NCI-H2171 (cell line): ENCODE results near the gene DENND1A.

Source experiments
- DNase-seq: peaks from one replicate; lab custom pipeline; 2025; lab: John Stamatoyannopoulos, UW

Gene DENND1A

DNA sequence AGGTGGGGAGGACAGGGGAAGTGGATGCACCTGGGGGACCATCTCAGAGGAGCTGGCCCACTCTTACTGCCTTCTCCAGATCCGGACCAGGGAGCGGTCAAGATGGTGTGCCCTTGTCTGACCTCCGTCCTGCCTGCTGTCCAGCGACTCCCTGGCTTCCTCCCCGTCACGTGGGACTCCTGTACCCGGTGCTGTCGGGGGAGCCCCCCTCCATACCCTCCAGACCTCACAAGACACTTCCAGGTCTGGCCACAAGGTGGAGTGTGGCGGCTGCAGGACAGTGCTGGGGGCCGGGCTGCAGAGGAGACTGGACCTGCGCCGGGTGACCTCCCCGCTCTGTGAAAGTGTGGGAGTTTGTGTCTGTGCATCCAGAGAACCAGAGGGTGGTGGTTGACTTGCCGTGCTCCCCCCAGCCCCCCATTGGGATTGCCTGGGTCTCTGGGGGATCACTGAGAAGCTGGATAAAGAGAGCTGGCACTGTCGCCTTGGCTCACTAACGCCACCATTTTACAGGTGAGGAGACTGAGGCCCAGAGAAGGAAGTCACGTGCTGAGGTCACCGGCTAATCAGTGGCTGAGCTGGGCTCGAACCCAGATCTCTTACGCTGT is 575.8 kb downstream of the DENND1A start:
- no peak for DNase-seq

DNA sequence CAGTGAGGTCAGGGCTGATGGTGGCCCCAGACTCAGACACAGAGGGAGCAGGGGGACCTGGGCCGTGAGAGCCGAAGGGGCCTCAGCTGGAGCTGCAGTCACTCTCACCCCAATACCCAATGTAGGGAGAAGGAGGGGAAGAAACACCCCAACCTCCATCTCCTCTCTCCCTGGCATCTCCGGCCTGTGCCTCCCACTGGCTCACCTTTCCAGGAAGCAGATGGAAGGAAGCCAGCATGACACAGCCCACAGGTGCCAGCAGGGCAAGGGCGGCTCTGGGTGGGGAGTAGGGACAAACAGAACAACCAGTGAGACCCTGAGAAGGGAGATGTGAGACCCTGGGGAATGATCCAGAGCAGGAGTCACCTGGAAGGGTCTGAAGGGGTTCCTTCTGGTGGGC is 576.9 kb downstream of the DENND1A start:
- no peak for DNase-seq

DNA sequence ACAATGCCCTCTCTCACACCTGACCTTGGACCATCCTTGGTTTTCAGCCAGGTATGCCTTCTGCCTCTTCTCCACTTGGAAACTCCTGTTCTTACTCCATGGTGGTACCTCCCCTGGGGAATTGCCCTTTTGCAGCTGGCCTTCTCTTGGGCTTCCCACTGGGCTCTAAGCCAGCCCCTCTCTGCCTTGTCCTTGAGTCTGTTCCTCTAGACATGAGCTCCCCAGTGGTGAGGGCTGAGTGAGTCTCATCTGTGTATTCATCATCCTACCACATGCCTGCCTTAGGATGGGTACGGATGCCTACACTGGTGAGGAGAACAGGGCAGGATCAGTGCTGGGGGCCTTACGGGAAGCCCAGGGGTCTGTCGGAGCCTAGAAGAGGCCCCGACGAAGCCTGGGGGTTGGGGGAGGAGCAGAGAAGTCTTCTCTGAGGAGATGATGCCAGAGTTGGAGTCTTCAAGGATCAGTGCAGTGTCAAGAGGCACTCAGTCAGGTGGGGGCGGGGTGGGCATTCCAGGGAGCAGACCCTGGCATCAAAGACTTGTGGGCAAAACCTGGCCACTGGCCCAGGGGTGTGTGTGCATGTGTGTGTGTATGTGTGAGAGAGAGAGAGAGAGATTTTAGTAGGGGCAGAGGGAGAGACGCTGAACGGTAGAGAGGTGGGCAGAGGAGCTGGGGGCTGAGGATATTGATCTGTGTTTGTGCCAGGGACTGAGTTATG is 579.2 kb downstream of the DENND1A start:
- no peak for DNase-seq

DNA sequence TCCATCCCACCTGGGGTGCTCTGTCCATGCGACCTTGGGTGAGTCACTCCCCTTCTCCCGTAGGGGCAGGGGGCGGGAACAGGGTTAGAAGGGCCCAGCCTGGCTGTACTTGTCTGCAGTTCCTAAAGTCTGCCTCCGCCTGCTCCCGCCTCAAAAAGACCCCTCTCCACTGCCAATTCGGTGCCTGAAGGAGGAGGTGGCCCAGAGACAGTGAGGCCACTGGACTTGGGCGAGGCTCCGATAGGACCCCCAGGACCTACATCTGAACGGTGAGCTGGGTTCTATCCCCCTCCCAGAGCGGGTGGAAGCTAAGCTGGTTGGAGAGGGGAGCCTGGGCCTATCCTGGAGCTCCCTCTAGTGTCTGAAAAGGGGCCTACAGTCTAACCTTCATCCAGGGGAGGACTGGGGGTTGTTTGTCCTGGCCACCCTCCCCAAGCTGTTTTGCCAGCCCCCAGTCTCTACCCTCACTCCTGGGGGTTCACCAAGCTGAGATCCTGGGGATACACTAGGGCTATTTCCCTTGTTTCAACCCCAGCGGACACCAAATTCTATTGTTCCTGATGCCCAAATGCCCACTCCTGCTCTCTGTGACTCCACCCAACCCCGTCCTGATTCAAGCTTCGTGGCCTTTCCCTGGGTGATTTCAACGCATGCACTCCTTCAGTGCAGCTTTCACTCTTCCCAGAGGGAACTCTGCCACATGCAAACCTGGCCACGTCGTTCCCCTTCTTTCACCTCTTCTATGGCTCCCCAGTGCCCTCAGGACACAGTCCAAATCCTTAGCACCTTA is 580.0 kb downstream of the DENND1A start:
- peak; percentile 19 for DNase-seq

DNA sequence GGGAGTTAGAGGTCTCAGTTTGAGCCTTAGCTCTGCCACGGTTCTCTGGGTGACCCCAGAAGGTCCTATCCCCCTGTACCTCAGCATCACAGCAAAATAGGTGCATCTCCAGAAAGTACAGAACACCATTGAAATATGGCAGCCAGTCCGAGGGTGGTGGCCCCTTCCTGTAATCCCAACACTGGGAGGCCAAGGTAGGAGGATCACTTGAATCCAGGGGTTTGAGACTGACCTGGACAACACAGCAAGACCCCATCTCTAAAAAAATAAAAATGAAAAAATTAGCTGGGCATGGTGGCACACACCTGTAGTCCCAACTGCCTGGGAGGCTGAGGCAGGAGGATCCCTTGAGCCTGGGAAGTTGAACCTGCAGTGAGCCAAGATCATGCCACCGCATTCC is 580.9 kb downstream of the DENND1A start:
- no peak for DNase-seq

DNA sequence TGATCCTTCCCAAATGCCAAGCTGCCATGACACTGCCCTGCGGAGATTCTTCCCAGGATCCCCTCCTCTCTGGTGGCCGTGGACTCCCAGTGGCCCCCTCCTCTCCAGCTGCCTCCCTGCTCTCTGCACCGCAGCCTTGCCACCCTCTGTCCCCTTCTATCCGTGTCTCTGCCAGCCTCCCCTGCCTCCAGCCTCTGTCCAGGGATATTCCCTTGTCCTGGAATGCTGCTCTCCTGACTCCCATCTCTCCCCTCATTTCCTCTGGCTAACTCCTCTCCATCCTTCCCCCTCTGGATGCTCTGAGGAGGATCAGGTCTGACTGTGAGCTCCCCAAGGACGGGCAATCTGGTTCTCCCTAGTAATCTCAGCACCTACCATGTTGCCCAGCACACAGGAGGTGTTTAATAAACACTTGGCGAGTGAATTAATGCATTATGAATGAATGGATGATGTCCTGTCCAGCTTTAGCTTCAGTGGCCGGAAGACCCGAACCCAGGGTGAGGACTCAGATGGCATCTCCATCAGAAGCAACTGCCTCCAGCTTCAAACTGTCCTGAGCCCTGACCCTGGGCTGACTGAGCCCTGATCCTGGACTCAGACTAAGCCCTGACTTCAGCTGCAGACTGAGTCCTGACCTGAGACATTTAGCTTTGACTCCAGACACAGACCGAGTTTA is 581.5 kb downstream of the DENND1A start:
- DNase-seq, result no peak

DNA sequence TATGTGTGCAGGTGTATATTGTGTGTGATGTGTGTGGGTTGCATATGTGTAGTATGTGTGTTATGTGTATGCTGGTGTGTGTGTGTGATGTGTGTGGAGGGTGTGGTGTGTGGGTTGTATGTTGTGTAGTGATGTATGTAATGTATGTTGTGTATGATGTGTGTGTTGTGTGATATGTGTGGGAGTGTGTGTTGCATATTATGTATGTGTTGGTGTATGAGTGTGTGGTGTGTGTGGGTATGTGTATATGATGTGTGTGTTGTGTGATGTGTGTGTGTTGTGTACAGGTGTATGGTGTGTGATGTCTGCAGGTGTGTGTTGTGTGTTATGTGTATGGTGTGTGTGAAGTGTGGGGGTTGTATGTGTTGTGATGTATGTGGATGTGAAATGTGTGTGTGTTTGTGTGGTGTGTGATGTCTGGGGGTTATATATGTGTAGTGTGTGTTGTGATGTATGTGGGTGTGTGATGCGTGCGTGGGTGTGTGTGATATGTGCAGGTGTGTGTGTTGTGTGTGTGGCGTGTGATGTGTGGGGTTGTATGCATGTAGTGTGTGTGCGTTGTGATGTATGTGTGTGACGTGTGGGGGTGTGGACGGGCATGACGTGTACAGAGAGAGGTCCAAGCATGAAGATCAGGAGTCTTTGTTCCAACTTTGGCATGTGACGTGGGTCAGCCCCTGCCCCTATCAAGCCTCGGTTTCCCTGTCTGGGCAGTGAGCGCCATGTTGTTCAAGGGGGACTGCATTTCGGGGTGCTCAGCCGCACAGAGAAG is 582.5 kb downstream of the DENND1A start:
- no peak for DNase-seq

DNA sequence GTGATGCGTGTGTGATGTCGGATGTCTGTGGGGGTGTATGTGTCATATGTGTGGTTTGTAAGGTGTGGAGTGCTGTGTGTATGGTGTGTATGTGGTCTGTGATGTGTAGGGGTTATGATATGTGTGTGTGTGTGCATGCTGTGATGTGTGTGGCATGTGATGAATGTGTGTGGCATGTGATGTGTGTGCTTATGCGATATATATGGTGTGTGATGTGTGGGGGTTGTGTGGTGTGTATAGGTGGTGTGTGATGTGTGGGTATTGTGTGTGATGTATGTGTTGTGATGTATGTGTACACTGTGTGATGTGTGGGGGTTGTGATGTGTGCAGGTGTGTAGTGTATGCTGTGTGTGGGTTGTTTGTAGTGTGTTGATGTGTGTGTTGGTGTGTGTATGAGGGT is 583.1 kb downstream of the DENND1A start:
- DNase-seq, result no peak

DNA sequence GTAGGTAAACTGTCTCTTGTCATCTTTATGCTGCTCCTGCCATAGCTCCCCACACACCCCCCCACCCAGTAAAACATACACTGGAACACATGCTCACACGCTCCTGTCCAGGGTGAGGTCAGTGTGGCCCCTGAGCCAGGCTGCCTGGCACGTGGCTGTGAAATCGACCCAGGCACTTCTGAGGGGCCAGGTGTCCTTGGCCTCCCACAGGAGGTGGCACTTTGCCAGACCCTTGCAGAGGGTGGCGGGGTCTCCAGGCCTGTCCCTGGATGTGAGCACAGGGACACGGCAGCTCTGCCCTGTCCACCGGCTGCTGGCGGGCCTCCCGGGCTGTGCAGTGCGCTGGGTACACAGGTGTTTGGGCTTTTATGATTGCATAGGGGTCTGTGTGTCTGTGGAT is 583.9 kb downstream of the DENND1A start:
- no peak for DNase-seq

DNA sequence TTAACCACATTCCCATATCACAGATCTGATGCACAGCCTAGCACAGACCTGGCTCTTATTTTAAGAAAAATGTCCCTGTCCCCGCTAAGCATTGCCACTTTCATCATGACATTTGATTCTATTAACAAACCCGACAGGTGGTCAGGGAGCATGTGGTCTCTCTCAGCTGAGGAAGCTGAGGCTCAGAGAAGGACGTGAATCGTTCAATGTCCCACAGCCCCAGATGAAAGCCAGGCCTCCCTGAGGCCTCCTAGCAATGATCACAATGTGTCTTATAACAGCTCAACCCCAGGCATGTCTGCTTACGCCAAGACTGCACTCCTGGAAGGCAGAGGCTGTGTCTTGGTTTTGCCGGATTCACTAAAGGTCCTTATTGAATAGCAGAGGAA is 584.4 kb downstream of the DENND1A start:
- DNase-seq, result no peak

DNA sequence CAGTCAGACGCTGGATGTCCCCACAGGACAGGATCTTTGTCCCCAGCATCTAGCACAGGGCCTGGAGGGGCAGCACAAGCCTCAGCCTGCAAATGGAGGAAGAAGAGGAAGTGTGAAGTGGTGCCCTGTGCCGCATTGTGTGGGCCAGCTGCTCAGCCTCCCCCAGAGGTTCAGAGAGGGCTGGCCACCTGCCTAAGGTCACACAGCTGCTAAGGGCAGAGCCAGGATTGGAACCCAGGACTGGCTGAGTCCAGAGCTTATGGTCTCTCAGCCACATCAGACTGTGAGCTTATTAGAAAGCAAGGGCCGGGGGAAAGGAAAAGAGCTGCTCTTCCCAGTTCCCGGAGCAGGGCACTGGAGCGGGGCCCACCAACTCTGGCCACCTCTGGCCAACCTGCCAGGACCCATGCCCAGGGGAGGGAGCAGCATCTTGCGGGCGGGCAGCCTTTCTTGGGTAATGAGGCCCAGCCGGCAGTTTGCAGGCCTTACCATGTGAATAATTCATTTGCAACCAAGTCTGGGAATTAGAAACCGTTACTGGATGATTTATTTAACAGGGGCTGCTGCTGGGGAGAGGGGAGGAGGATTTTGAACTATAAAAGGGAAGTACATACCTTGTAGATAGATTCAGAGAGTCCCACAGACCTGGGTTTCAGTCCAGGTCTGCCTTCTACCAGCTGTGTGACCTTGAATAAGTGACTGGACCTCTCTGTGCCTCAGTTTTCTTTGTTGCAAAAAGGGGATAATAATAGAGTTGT is 585.6 kb downstream of the DENND1A start:
- DNase-seq, result no peak

DNA sequence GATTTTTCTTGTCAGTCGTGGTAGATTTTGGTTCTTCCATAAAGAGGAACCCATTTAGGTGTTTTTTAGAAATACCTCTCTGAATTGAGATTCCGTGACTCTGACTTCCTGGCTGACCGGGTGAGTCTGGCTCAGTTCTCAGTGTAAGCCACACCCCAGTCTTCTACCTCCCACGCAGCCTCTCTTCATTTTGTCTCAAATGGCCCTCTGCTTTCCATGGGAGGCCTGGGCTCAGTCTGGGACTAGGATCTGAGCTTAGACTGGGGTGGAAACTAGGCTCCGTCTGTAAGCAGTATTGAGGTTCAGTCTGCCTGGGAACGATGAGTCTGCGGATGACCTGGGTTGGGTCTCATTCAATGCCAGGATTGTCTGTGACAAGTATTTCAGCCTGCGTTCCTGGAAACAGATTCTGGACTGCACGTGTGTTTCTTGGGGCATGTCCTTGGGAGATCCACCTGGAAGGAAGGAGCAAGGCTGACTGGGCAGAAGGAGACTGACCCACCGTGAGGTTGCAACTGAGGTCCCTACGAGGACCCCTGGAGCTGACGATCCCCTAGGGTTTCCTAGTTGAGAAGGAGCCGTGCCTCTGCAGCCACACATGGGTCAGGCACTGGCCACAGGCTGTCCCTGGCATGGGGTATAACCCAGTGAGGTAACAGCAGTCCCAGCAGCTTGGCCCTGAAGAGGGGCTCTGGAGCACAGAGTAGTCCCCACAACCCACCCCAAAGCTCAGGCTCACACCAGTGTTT is 586.3 kb downstream of the DENND1A start:
- DNase-seq, result no peak

DNA sequence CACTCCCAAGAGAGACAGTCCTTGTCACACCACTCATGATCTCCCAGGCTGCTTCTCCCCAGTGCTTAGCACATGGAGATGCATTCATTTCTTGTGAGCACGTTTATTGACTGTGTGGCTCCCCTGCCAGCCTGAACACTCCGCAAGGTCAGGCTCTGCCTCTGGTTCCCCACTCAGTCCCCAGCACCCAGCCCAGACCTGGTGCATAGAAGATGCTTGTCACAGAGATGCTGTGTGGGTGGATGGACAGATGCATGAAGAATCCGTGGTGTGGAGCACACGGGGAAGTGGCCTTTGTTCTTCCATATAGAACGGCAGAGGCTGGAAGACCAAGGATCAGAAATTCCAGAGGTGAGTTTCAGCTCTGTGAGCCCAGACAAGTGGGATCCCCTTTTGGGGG is 587.7 kb downstream of the DENND1A start:
- DNase-seq, result no peak

DNA sequence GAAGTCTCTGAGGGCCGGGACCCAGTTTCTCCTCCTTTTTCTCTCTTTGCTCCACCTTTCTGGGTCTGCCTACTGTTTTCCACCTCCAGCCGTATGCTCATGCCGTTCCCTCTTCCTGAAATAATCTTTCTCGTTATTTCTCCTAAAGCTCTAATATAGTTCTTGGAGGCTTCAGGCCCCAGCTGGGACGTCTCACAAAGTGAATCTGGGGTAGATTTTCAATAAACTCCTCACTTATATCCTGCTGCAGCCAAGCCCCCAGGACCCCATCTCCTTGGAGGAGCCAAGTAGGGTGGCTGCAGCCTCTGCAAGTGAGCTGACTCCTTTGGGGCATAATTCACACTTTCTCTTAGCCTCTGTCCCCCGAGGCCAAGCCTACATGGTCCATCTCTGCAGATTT is 588.1 kb downstream of the DENND1A start:
- no peak for DNase-seq

DNA sequence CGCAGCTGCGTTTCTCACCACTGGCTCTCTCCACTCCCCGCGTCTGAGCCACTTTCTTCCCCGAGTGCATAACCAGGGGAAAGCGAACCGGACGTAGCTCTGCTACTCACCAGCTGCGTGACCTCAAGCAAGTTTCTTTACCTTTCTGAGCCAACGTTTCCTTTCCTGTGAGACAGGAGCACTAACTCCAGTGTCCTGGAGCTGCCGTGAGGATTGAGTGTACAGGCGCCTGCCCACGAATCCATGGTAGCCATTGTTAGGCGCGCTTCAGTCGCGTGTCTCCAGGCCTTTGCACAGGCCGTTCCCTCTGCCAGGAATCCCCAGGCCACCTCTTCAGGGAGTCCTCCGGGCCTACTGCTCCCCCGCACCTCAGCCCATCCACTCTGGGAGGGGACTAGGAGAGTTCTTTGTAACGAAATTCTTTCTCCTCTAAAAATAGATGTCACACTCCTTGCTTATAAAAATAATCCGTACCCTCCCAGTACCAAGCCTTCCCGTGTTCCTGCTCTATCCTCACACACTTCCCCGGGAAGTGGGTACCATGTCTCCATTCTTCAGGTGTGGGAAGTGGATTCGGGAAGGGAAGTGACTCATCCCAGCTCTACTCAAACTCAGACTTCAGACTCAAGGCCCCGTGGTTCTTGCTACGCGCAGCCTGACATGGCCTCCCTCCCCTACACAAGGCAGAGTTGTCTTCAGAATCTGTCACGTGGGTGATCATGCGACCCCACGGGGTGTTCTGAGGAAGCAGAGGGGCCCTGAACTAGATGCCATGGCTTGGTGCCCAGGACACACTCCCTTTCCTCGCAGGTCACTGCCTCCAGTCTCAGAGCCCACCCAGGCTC is 590.0 kb downstream of the DENND1A start:
- DNase-seq, result no peak

DNA sequence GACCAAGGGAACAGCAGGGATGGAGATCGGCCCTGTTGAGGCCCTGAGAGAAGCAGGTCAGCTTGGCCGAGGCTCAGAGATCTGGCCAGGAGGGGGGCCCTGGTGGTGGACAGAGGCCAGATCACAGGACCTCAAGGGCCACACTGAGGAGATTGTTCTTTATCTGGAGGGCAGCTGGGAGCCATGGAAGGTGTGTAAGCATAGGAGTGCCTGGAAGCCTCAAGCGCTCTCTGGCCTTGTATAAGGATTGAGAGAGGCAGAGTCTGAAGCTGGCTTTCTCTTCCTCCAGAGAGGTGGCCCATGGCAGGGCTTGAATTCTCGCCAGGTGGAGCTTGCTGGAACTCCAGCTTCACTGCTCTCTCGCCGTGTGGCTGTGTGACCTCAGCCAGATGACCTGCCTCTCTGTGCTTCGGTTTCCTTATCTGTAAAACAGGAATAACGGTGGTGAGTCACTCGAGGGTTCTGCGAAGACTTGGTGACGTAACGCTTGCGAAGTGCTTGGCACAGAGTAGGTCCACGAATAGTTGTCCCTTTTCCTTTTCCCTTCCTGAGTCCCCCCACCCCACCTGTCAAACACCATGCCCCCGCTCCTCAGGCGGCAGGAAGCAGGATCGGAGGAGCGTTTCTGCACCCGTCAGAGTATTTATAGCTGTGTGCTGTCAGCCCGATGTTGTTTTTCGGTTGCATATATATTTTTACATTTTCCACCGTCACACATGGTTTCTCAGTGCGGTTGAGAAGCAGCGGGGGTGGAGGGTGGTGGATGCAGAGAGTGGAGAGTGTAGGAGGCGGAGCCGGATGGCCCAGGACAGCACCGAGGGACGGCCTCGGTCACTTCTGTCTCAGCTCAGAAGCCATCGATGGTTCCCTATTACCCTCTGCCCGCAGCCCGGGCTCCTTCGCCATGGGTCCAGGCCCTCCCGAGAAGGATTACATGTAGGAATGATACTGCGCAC is 590.9 kb downstream of the DENND1A start:
- DNase-seq, result no peak

DNA sequence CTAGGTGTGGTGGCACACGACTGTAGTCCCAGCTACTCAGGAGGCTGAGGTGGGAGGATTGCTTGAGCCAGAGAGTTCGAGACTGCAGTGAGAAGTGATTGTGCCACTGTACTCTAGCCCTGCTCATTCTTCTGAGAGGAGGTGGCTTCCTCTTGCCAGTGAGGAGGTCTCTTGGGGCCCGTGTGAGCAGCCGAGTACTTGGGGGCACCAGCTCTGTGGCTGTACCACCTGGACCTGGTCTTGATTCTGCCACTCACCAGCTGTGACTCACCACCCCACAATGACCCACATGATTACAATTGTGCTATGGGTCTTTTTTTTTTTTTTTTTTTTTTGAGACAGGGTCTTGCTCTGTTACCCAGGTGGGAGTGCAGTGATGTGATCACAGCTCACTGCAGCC is 592.0 kb downstream of the DENND1A start:
- no peak for DNase-seq

DNA sequence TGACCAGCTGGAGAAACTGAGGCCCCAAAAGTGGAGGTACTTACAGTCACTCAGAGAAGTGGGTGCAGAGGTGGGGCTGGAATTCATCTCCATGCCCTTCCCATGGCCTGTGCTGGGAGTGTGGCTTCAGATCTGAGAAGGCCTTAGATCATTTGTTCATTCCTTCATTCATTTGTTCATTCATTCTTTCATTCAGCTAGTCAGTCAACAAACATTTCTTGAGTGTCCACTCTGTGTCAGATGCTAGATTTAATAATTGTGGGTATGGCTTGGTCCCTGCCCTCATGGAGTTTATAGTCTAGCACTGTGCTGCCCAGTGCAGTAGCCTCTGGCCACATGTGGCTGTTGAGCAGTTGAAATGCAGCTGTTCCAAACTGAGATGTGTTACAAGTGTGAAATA is 593.0 kb downstream of the DENND1A start:
- DNase-seq, result no peak
